Type B pancreatic cell (in vitro differentiated cells): ENCODE results near the gene DRGX. TPM values are rescaled to one million over a fixed set of nuclear protein-coding genes. Genes with fewer than 3 reads are reported as not detected.

ENCODE experiments used
- DNase-seq: peaks from one replicate; pipeline ENCODE4 v3.0.0; 2021; ENCODE audit warnings: mixed read lengths; ENCODE audit not compliant: unreplicated experiment; ENCODE audit errors: extremely low spot score
- H3K27ac Mint-ChIP-seq: 2 replicates; pipeline ENCODE4 v1.8.0; 2021; ENCODE audit warnings: mild to moderate bottlenecking, mixed read lengths
- H3K27me3 Mint-ChIP-seq: 2 replicates; pipeline ENCODE4 v1.8.0; 2021; ENCODE audit warnings: mixed read lengths
- H3K36me3 Mint-ChIP-seq: 2 replicates; pipeline ENCODE4 v1.8.0; 2021; ENCODE audit warnings: mixed read lengths
- H3K4me1 Mint-ChIP-seq: one replicate; pipeline ENCODE4 v1.8.0; 2021; ENCODE audit warnings: mixed read lengths; ENCODE audit not compliant: unreplicated experiment
- H3K4me3 Mint-ChIP-seq: 2 replicates; pipeline ENCODE4 v1.8.0; 2021; ENCODE audit warnings: mild to moderate bottlenecking, mixed read lengths
- H3K9me3 Mint-ChIP-seq: 2 replicates; pipeline ENCODE4 v1.8.0; 2021; ENCODE audit warnings: mixed read lengths
- CTCF ChIP-seq: fragments of 200-600 bp; sonication (generic); conservative IDR thresholded peaks from 2 replicates; pipeline ENCODE4 v1.5.0; 2021; ENCODE audit warnings: antibody characterized with exemption, mild to moderate bottlenecking
- total RNA-seq: library from RNA; stranded (reverse); gene quantifications from 2 replicates; pipeline ENCODE4 v1.2.1, GENCODE V29; 2021; ENCODE audit warnings: low replicate concordance

Gene DRGX
- total RNA-seq, 1 donor from 2014 or later: 0.22 TPM

- no peaks in the 10 kb centered on the region for H3K36me3 Mint-ChIP-seq
- TF ChIP-seq CTCF: no peak
- DNase-seq: no peak
- no peak overlapping the region for H3K4me3 Mint-ChIP-seq
- H3K27me3 Mint-ChIP-seq: peaks cover 9% of the 10 kb centered on the region
- H3K9me3 Mint-ChIP-seq: no peaks in the 10 kb centered on the region
- H3K27ac Mint-ChIP-seq: no peak overlapping the region
- no peaks in the 10 kb centered on the region for H3K4me1 Mint-ChIP-seq
Observed at GRCh38 chr10:49347827-49348226, 48.1 kb downstream of the DRGX start.

GRCh38 chr10:49347342-49347741, 48.5 kb downstream of the DRGX start:
- Mint-ChIP-seq H3K27me3 (peaks cover 14% of the 10 kb centered on the region), H3K4me1 (no peaks in the 10 kb centered on the region), H3K9me3 (no peaks in the 10 kb centered on the region), H3K36me3 (no peaks in the 10 kb centered on the region), H3K27ac (no peak overlapping the region), H3K4me3 (no peak overlapping the region)
- DNase-seq: no peak
- TF ChIP-seq CTCF: no peak

- Mint-ChIP-seq H3K27ac (no peak overlapping the region), H3K9me3 (no peaks in the 10 kb centered on the region), H3K36me3 (no peaks in the 10 kb centered on the region), H3K27me3 (peaks cover 14% of the 10 kb centered on the region), H3K4me3 (no peak overlapping the region), H3K4me1 (no peaks in the 10 kb centered on the region)
- no peak for DNase-seq
- no peak for TF ChIP-seq CTCF
Observed at GRCh38 chr10:49344840-49345239, 51.0 kb downstream of the DRGX start.

- no peaks in the 10 kb centered on the region for H3K4me1 Mint-ChIP-seq
- H3K27me3 Mint-ChIP-seq: peaks cover 22% of the 10 kb centered on the region
- no peak overlapping the region for H3K4me3 Mint-ChIP-seq
- no peaks in the 10 kb centered on the region for H3K36me3 Mint-ChIP-seq
- no peak for TF ChIP-seq CTCF
- H3K9me3 Mint-ChIP-seq: peaks cover 4% of the 10 kb centered on the region
- no peak overlapping the region for H3K27ac Mint-ChIP-seq
- no peak for DNase-seq
Observed at GRCh38 chr10:49338604-49339003, 57.3 kb downstream of the DRGX start.

- DNase-seq: no peak
- H3K27me3 Mint-ChIP-seq: peaks cover 23% of the 10 kb centered on the region
- no peak overlapping the region for H3K4me3 Mint-ChIP-seq
- peaks cover 5% of the 10 kb centered on the region for H3K9me3 Mint-ChIP-seq
- no peaks in the 10 kb centered on the region for H3K4me1 Mint-ChIP-seq
- H3K36me3 Mint-ChIP-seq: no peaks in the 10 kb centered on the region
- no peak overlapping the region for H3K27ac Mint-ChIP-seq
- TF ChIP-seq CTCF: no peak
Observed at GRCh38 chr10:49335364-49335972, 60.4 kb downstream of the DRGX start.

GRCh38 chr10:49334964-49335363, 60.9 kb downstream of the DRGX start:
- Mint-ChIP-seq H3K27ac (no peak overlapping the region), H3K36me3 (no peaks in the 10 kb centered on the region), H3K9me3 (peaks cover 5% of the 10 kb centered on the region), H3K4me1 (no peaks in the 10 kb centered on the region), H3K4me3 (no peak overlapping the region), H3K27me3 (peaks cover 23% of the 10 kb centered on the region)
- DNase-seq: no peak
- TF ChIP-seq CTCF: no peak
